ENCODE results near the gene MRPL42. TPM values are rescaled to one million over a fixed set of nuclear protein-coding genes. Genes with fewer than 3 reads are reported as not detected.
A peak's percentile ranks its signal among the peaks of the same experiment; 100 is the strongest.
"Not testable (repeated sequence)": the region's sequence is repeated elsewhere in the genome, so short reads cannot be mapped to it uniquely, and the experiment has no call there.

Gene MRPL42
- polyA plus RNA-seq, 1 of the 3 experiments (the other 2 are of a cell fraction), result 39.5 TPM

GRCh38 chr12:93483151-93483807 lies 16.0 kb downstream of the MRPL42 start:
- WGBS (ENCODE audit: low lambda C conversion rate), result 97% methylated on average over 4 of the region's 4 CpGs
- Histone ChIP-seq H3K9me2 (no peaks in the 10 kb centered on the region), H3K9me3 (no peaks in the 10 kb centered on the region), H2AFZ (ENCODE audit: low read depth) (no peak overlapping the region), H3K36me3 (replicated peaks in 1 of 2; ENCODE audit: control insufficient read depth in 1 of 2, insufficient read depth in 2 of 2, low read length in 1 of 2) (peaks cover 31 to 65% of the 10 kb centered on the region in 2 experiments), H3K9ac (no peak overlapping the region), H3K27me3 (ENCODE audit: insufficient read depth) (no peaks in the 10 kb centered on the region), H3F3A (replicated peaks; ENCODE audit: insufficient read depth) (no peaks in the 10 kb centered on the region), H3K4me2 (no peak overlapping the region), H3K4me1 (ENCODE audit: control insufficient read depth in 1 of 2, insufficient read depth in 2 of 2, low read depth in 1 of 2, low read length in 1 of 2) (no peaks in the 10 kb centered on the region), H3K4me3 (ENCODE audit: low read depth in 2 of 2, low read length in 1 of 2) (no peak overlapping the region), H3K79me2 (ENCODE audit: insufficient read depth) (peaks cover 5% of the 10 kb centered on the region), H3K27ac (ENCODE audit: low read depth in 2 of 2, low read length in 1 of 2) (no peak overlapping the region), H4K20me1 (ENCODE audit: insufficient read depth) (peaks cover 2% of the 10 kb centered on the region; the same call in 1 of the 2 replicates)
- TF ChIP-seq GATA2 (CRISPR knock-in tag; IDR thresholded peaks at IDR 0.05) (no peak), EP300 (IDR thresholded peaks at IDR 0.05; ENCODE audit: borderline replicate concordance in 1 of 2, low read depth in 1 of 2, low read length in 1 of 2) (no peak), PBX3 (IDR thresholded peaks at IDR 0.05) (no peak), FOXJ3 (CRISPR knock-in tag; IDR thresholded peaks at IDR 0.05) (no peak), NRF1 (IDR thresholded peaks at IDR 0.05; ENCODE audit: low read depth, low read length) (no peak), RAD21 (IDR thresholded peaks at IDR 0.05; ENCODE audit: low read length) (no peak), POLR2AphosphoS5 (IDR thresholded peaks at IDR 0.05; ENCODE audit: low read depth, low read length) (no peak)
- CTCF ChIA-PET, result interaction anchor here (0.7 to 1.0 kb wide), 2 partner anchors 20 to 499 kb away, joined by 3 read pairs; no protein-coding TSS in a partner anchor
- POLR2A ChIA-PET, result interaction anchor here (0.6 kb wide), 1 partner anchor 974 kb away, joined by 7 read pairs; no protein-coding TSS in a partner anchor
- DNase-seq, result no peak

- ChIA-PET CTCF (no interaction called here), POLR2A (no interaction called here)
- H3K27me3 ChIP-seq (ENCODE audit: insufficient read depth), result no peaks in the 10 kb centered on the region
- no peaks in the 10 kb centered on the region for H3F3A ChIP-seq (replicated peaks; ENCODE audit: insufficient read depth)
- TF ChIP-seq USF2 (IDR thresholded peaks at IDR 0.05; ENCODE audit: borderline replicate concordance, low read depth, low read length), result no peak
- TF ChIP-seq RXRA (IDR thresholded peaks at IDR 0.05; ENCODE audit: borderline replicate concordance, low read depth), result peak; percentile 31; the same call in 1 of the 2 replicates
- no peak for TF ChIP-seq TAF1 (IDR thresholded peaks at IDR 0.05; ENCODE audit: borderline replicate concordance, low read depth, low read length)
- TF ChIP-seq JUND (IDR thresholded peaks at IDR 0.05), result no peak
- TF ChIP-seq FOSL2 (IDR thresholded peaks at IDR 0.05; ENCODE audit: borderline replicate concordance, low read depth), result peak; percentile 6; the same call in 1 of the 2 replicates
- H3K4me1 ChIP-seq (ENCODE audit: control insufficient read depth in 1 of 2, insufficient read depth in 2 of 2, low read depth in 1 of 2, low read length in 1 of 2), result no peaks in the 10 kb centered on the region
- H3K9ac ChIP-seq, result no peak overlapping the region
- H4K20me1 ChIP-seq (ENCODE audit: insufficient read depth), result peaks cover 2% of the 10 kb centered on the region; the same call in 1 of the 2 replicates
- no peak overlapping the region for H3K4me3 ChIP-seq (ENCODE audit: low read depth in 2 of 2, low read length in 1 of 2)
- no peak overlapping the region for H3K4me2 ChIP-seq
- H3K36me3 ChIP-seq (replicated peaks in 1 of 2; ENCODE audit: control insufficient read depth in 1 of 2, insufficient read depth in 2 of 2, low read length in 1 of 2), result peaks cover 39 to 71% of the 10 kb centered on the region in 2 experiments
- no peaks in the 10 kb centered on the region for H3K9me2 ChIP-seq
- WGBS (ENCODE audit: low lambda C conversion rate), result 78% methylated on average over 8 of the region's 8 CpGs
- DNase-seq, result no peak
- no peak overlapping the region for H2AFZ ChIP-seq (ENCODE audit: low read depth)
- peaks cover 11% of the 10 kb centered on the region for H3K79me2 ChIP-seq (ENCODE audit: insufficient read depth)
- H3K27ac ChIP-seq (ENCODE audit: low read depth in 2 of 2, low read length in 1 of 2), result no peak overlapping the region
- H3K9me3 ChIP-seq, result no peaks in the 10 kb centered on the region
These were observed 17.1 kb downstream of the MRPL42 start for GRCh38 chr12:93484315-93484981.

GRCh38 chr12:93492808-93493207 lies 25.5 kb downstream of the MRPL42 start:
- H3K4me3 ChIP-seq (ENCODE audit: low read depth in 2 of 2, low read length in 1 of 2); CTCF ChIA-PET; H3K9me2 ChIP-seq; H3K27ac ChIP-seq (ENCODE audit: low read depth in 2 of 2, low read length in 1 of 2); H3K9ac ChIP-seq; H4K20me1 ChIP-seq (ENCODE audit: insufficient read depth); H3K4me2 ChIP-seq; H2AFZ ChIP-seq (ENCODE audit: low read depth); POLR2A ChIA-PET; H3K4me1 ChIP-seq (ENCODE audit: control insufficient read depth in 1 of 2, insufficient read depth in 2 of 2, low read depth in 1 of 2, low read length in 1 of 2); DNase-seq; H3K27me3 ChIP-seq (ENCODE audit: insufficient read depth); H3K9me3 ChIP-seq: not testable (repeated sequence)
- Histone ChIP-seq H3K79me2 (ENCODE audit: insufficient read depth) (peaks cover 15% of the 10 kb centered on the region; the same call in 1 of the 2 replicates), H3K36me3 (replicated peaks in 1 of 2; ENCODE audit: control insufficient read depth in 1 of 2, insufficient read depth in 2 of 2, low read length in 1 of 2) (peaks cover 33 to 55% of the 10 kb centered on the region in 2 experiments), H3F3A (replicated peaks; ENCODE audit: insufficient read depth) (peaks cover 12% of the 10 kb centered on the region)
- no CpG with 5 or more reads among the region's 1 CpG for WGBS (ENCODE audit: low lambda C conversion rate)

Data from SK-N-SH (cell line).